GM21717 (cell line): ENCODE results near the gene SCP2.

Experiments
- ATAC-seq: cut with Tn5 transposase; IDR thresholded peaks from one replicate; pipeline ENCODE4 v1.9.1; 2021; ENCODE audit warnings: mild to moderate bottlenecking, moderate library complexity; ENCODE audit not compliant: unreplicated experiment

Gene SCP2, protein sequence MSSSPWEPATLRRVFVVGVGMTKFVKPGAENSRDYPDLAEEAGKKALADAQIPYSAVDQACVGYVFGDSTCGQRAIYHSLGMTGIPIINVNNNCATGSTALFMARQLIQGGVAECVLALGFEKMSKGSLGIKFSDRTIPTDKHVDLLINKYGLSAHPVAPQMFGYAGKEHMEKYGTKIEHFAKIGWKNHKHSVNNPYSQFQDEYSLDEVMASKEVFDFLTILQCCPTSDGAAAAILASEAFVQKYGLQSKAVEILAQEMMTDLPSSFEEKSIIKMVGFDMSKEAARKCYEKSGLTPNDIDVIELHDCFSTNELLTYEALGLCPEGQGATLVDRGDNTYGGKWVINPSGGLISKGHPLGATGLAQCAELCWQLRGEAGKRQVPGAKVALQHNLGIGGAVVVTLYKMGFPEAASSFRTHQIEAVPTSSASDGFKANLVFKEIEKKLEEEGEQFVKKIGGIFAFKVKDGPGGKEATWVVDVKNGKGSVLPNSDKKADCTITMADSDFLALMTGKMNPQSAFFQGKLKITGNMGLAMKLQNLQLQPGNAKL

DNA sequence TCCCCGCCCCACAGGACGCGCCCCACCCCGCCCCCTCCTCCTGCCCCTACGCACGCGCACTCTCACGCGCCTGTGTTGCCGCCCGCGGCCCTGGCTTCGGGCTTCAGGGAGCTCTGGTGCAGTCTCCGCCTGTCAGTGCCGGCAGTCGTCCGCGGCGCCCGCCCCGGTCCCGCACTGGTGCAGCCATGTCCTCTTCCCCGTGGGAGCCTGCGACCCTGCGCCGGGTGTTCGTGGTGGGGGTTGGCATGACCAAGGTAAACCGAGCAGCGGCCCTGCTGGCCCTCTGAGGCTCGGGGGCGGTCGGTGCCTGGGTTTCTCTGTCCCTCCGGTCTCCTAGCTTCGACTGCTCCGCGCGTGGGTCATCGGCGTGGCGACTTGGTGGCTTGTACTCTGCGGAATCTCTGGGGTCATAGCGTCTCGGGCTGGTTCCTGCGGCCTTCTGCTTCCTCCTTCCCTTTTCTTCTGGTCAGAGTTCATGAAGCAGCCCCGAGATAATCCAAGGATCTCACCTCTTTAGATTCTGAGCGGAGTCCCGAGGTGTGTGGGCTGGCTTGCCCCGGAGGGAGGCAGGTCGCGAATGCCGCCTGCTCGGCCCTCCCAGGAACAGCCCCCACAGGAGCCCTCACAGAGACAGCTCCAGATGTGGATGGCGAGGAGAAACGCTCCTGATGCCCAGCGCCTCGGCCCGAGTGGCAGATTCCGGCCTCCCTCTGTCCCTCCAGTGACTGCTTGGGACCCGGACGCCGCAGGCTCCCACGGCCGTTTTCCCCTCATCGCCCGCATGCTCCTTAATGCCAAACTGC, at the start of gene SCP2:
TSS of gene SCP2 (plus strand) at position 65 of the 803 bp plus-strand sequence. CDS start at position 186, 121 bp downstream.
- ATAC-seq: peak; percentile 72

GRCh38 chr1:52877554-52877953, 49.5 kb upstream of the SCP2 start:
- ATAC-seq: no peak

GRCh38 chr1:52880206-52880605, 46.9 kb upstream of the SCP2 start:
- no peak for ATAC-seq

DNA sequence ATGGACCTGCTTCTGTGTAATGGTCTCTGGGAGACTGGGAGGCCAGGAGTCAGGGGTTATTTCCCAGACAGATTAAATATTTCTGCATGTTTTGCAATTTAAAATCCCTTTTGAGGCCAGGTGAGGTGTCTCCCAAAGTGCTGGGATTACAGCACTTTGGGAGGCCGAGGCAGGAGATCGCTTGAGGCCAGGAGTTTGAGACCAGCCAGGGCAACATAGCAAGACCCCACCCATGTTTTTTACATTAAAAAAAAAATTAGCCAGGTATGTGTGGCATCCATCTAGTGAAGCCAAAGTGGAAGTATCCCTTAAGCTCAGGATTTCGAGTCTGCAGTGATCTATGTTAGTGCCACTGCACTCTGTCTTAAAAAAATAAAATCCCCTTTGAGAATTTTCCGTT, 39.6 kb upstream of the SCP2 start:
- ATAC-seq: no peak

GRCh38 chr1:52892424-52893215, 34.5 kb upstream of the SCP2 start:
- no peak for ATAC-seq

GRCh38 chr1:52899445-52899894, 27.6 kb upstream of the SCP2 start:
- no peak for ATAC-seq

DNA sequence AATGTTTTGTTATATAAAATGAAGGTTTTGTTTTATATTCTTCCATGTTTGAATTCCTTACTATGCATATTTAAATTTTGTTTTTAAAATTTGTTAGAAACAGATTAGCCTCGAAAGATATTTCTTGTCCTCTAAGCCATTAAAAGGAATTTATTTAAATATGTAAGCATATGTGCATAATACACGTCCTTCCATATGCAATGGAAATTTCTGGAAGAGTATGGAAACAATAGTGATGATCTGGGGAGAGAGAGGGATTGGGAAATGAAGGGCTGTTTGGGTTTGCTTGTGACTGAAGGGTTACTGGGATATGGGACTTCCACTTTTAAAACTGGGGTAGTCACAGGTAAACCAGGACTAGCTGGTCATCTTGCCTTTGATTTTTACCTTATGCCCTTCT, 26.7 kb upstream of the SCP2 start:
- ATAC-seq: no peak

GRCh38 chr1:52901384-52901783, 25.7 kb upstream of the SCP2 start:
- ATAC-seq: no peak

DNA sequence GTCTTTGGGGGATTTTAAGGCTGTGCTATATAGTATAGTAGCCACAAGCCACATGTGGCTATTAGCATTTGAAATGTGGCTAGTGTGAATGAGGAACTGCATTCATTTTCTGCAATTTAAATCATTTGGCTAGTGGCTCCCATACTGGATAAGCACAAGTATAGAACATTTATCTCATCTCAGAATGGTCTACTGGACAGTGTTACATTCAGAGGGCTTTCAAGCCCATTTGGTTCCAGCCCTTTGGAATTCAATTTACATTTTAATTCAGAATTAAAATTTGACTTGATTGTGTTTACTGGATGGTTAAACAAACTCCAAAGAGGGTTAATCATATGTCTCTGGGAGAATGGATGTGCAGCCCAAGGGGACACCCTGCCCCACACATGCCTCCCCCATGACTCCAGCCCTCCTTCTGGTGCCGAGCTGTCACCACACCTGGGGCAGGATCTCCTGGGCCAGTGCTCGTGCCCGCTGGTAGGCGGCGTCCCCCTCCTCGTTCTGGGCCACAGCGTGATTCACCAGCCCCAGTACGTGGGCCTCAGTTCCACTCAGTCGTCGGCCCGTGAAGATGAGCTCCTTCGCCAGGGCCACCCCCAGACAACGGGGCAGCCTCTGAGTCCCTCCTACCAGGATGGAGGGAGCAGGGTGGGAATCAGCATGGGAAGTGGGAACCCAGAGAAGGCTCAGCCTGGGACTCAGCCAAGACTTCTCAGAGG, 22.7 kb upstream of the SCP2 start:
- no peak for ATAC-seq

GRCh38 chr1:52904927-52905698, 22.0 kb upstream of the SCP2 start:
- no peak for ATAC-seq

DNA sequence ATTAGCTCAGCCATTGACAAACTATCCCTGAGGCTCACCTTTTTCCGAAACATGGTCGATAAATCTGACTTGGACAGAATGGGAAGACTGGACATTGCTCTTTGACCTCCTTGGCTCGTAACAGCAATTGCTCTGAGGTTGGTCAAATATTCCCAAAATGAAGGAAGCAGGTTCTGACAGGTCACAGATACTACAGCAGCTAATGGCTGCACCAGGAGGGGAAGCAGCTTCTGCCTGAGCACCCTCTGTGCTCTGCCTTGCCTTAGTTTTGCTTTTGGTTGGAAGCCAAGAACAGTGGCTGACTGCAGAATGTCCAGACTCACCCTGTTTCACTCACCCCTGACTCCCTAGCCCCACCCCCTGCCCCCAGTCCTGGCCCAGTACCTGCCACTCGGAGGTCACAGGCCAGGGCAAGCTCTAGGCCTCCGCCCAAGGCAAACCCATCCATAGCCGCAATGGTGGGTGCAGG, 20.9 kb upstream of the SCP2 start:
- no peak for ATAC-seq

GRCh38 chr1:52907068-52907811, 19.8 kb upstream of the SCP2 start:
- no peak for ATAC-seq

- no peak for ATAC-seq
Measured at GRCh38 chr1:52907812-52908153, 19.3 kb upstream of the SCP2 start.

- no peak for ATAC-seq
Measured at GRCh38 chr1:52911541-52911940, 15.5 kb upstream of the SCP2 start.

DNA sequence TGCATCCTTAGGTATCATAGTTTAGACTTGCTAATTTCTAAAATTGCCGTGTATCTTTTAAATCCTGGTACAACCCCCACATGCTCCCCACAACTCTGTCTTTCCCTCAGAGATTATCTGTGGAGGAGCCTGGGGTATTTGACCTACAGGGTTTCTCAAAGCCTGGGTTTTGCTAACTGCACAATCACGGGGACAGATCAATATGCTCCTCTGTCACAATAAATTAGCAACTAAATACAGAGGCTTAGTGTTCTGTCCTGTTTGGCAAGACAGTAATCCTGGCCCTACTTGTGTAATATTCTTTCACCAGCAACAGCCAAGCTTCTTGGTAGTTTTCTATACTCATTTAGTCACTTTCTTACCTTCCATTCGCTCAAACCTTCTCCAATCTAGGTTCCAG, 14.1 kb upstream of the SCP2 start:
- ATAC-seq: no peak

- no peak for ATAC-seq
Measured at GRCh38 chr1:52913537-52913936, 13.5 kb upstream of the SCP2 start.

GRCh38 chr1:52914463-52914862, 12.6 kb upstream of the SCP2 start:
- ATAC-seq: no peak

DNA sequence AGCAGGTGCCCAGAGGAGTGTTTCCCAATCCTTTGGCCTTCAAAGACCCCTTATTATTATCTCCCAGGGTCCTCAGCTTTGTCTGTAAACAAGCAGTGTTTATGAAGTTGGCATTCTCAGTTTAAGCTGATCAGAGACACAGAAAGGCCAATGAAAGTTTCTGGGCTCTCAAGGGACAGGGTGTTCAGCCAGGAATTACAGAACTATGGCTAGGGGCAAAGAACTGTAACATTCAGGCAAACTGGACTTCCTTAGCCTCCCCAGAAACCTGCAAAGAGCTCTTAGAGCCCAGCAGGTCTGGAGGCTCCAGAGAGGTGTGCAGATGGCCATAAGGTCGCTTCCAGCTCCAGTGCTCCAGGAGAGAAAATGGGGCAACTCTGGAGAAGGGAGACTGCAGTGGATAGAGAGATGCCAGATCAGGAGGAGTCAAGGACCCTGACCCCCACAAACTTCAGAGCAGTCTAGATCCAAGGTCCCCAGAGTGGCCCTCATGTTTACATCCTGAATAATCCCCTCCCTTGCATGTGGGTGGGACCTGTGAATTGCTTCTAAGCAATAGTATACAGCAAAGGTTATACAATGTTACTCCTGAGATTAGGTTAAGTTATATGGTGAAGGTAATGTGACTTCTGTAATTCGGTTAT, 11.7 kb upstream of the SCP2 start:
- ATAC-seq: no peak
